Measurements from ENCODE around the gene SCLT1.

- TF ChIP-seq CTCF (IDR thresholded peaks at IDR 0.05): no peak
- no peak for TF ChIP-seq POLR2A (IDR thresholded peaks at IDR 0.05)
Observed at GRCh38 chr4:128880662-128881061, 212.7 kb downstream of the SCLT1 start.
